NCI-H128 (cell line): Measurements from ENCODE around the gene PGLYRP2.

Experiments
- DNase-seq: peaks from one replicate; lab custom pipeline; 2025; ENCODE audit not compliant: unreplicated experiment; lab: John Stamatoyannopoulos, UW

PGLYRP2 gene

GRCh38 chr19:15442142-15442920 lies 37.0 kb downstream of the PGLYRP2 start:
- no peak for DNase-seq

- no peak for DNase-seq
Measured at GRCh38 chr19:15441317-15441716, 38.0 kb downstream of the PGLYRP2 start.

- no peak for DNase-seq
Measured at GRCh38 chr19:15439821-15440641, 39.3 kb downstream of the PGLYRP2 start.

- no peak for DNase-seq
Measured at GRCh38 chr19:15439078-15439799, 40.1 kb downstream of the PGLYRP2 start.

GRCh38 chr19:15438577-15438976 lies 40.7 kb downstream of the PGLYRP2 start:
- DNase-seq, result no peak

GRCh38 chr19:15438124-15438496 lies 41.2 kb downstream of the PGLYRP2 start:
- no peak for DNase-seq

GRCh38 chr19:15437355-15438123 lies 41.8 kb downstream of the PGLYRP2 start:
- DNase-seq, result no peak

GRCh38 chr19:15436826-15437110 lies 42.5 kb downstream of the PGLYRP2 start:
- DNase-seq, result no peak

GRCh38 chr19:15436012-15436825 lies 43.1 kb downstream of the PGLYRP2 start:
- no peak for DNase-seq

- DNase-seq, result no peak
Measured at GRCh38 chr19:15433519-15434069, 45.7 kb downstream of the PGLYRP2 start.

- peak; percentile 75 for DNase-seq
Measured at GRCh38 chr19:15432629-15433518, 46.4 kb downstream of the PGLYRP2 start.

- DNase-seq, result no peak
Measured at GRCh38 chr19:15432018-15432494, 47.2 kb downstream of the PGLYRP2 start.

GRCh38 chr19:15431396-15432017 lies 47.8 kb downstream of the PGLYRP2 start:
- no peak for DNase-seq

- no peak for DNase-seq
Measured at GRCh38 chr19:15430526-15431120, 48.7 kb downstream of the PGLYRP2 start.

- no peak for DNase-seq
Measured at GRCh38 chr19:15429825-15430467, 49.4 kb downstream of the PGLYRP2 start.

GRCh38 chr19:15428956-15429824 lies 50.1 kb downstream of the PGLYRP2 start:
- no peak for DNase-seq
